Prostate gland (tissue), 2 donors: ENCODE data around the gene GATC.

ENCODE experiments used
- CTCF ChIP-seq, 4 experiments: fragments of 200-600 bp in 2 of 4; fragments of 450-650 bp in 2 of 4; sonication (generic) in 2 of 4; IDR thresholded peaks; 1 replicate in 3 of 4; 2 replicates in 1 of 4; pipeline ENCODE4 v1.5.1; 2016 to 2019; ENCODE audit warnings: antibody characterized with exemption in 4 of 4, mild to moderate bottlenecking in 2 of 4, moderate library complexity in 2 of 4
- POLR2A ChIP-seq: fragments of 450-650 bp; IDR thresholded peaks from one replicate; pipeline ENCODE4 v1.6.1; 2016; ENCODE audit warnings: antibody characterized with exemption, mild to moderate bottlenecking

- no peak for TF ChIP-seq POLR2A
- no peak for TF ChIP-seq CTCF (IDR thresholded peaks at IDR 0.05)
Observed at GRCh38 chr12:120403869-120404268, 42.4 kb upstream of the GATC start.
